RKO (cell line): ENCODE results near the gene KRTAP10-11.
"Not testable (repeated sequence)": the region's sequence is repeated elsewhere in the genome, so short reads cannot be mapped to it uniquely, and the experiment has no call there.

ENCODE experiments used
- DNase-seq: peaks from one replicate; pipeline ENCODE4 v3.0.0-alpha.2; 2016; ENCODE audit warnings: low spot score

The KRTAP10-11 gene

GRCh38 chr21:44638506-44639330, 7.5 kb upstream of the KRTAP10-11 start:
- DNase-seq = not testable (repeated sequence)

- no peak for DNase-seq
These were observed 6.9 kb upstream of the KRTAP10-11 start for GRCh38 chr21:44639331-44639655.

GRCh38 chr21:44640761-44641160, 5.5 kb upstream of the KRTAP10-11 start:
- no peak for DNase-seq

- no peak for DNase-seq
These were observed 2.4 kb upstream of the KRTAP10-11 start for GRCh38 chr21:44643741-44644310.

GRCh38 chr21:44644878-44645277, 1.3 kb upstream of the KRTAP10-11 start:
- DNase-seq = no peak

- no peak for DNase-seq
These were observed 973 bp downstream of the KRTAP10-11 start for GRCh38 chr21:44647222-44647552.

- no peak for DNase-seq
These were observed 2.5 kb downstream of the KRTAP10-11 start for GRCh38 chr21:44648557-44649311.

GRCh38 chr21:44649521-44650100, 3.4 kb downstream of the KRTAP10-11 start:
- no peak for DNase-seq

- DNase-seq = no peak
These were observed 4.2 kb downstream of the KRTAP10-11 start for GRCh38 chr21:44650265-44650972.

GRCh38 chr21:44650973-44651675, 4.9 kb downstream of the KRTAP10-11 start:
- no peak for DNase-seq

- DNase-seq = no peak
These were observed 6.9 kb downstream of the KRTAP10-11 start for GRCh38 chr21:44653123-44653522.

- DNase-seq = no peak
These were observed 7.7 kb downstream of the KRTAP10-11 start for GRCh38 chr21:44653656-44654575.

GRCh38 chr21:44654576-44655175, 8.5 kb downstream of the KRTAP10-11 start, which contains the start of gene KRTAP12-4:
TSS of gene KRTAP12-4 (minus strand) at chr21:44654659. CDS start at chr21:44654614, 45 bp downstream.
- no peak for DNase-seq

- no peak for DNase-seq
These were observed 10.7 kb downstream of the KRTAP10-11 start for GRCh38 chr21:44656868-44657267.

- DNase-seq = no peak
These were observed 11.7 kb downstream of the KRTAP10-11 start, which contains the start of gene KRTAP12-3 for GRCh38 chr21:44657635-44658540. TSS of gene KRTAP12-3 (plus strand) at chr21:44657932. CDS start at chr21:44657980, 48 bp downstream.

- no peak for DNase-seq
These were observed 12.3 kb downstream of the KRTAP10-11 start for GRCh38 chr21:44658541-44658910.

- no peak for DNase-seq
These were observed 12.8 kb downstream of the KRTAP10-11 start for GRCh38 chr21:44658913-44659595.

- not testable (repeated sequence) for DNase-seq
These were observed 15.4 kb downstream of the KRTAP10-11 start for GRCh38 chr21:44661567-44661966.
